ENCODE measurements around the gene RPS5. TPM values are rescaled to one million over a fixed set of nuclear protein-coding genes. Genes with fewer than 3 reads are reported as not detected.

The RPS5 gene
- total RNA-seq, 1 experiment from 2014 or later: 1,400 TPM

GRCh38 chr19:58357481-58358145, 29.5 kb upstream of the RPS5 start:
- Histone ChIP-seq H4K5ac (ENCODE audit: insufficient read length, low read depth, low read length) (no peak overlapping the region), H4K8ac (replicated peaks; ENCODE audit: insufficient read length, low read depth, low read length) (no peak overlapping the region), H4K20me1 (ENCODE audit: control insufficient read depth, insufficient read depth, insufficient read length) (no peaks in the 10 kb centered on the region), H2BK15ac (ENCODE audit: low read depth, low read length) (no peak overlapping the region), H3K27ac (ENCODE audit: insufficient read length, low read depth, low read length) (no peak overlapping the region), H3K4ac (ENCODE audit: low read depth, low read length) (no peak overlapping the region), H3K4me2 (ENCODE audit: insufficient read depth, insufficient read length, low read length) (no peak overlapping the region), H3T11ph (ENCODE audit: low read length) (no peak overlapping the region), H3K23ac (ENCODE audit: insufficient read length, low read depth, low read length) (no peak overlapping the region), H3K23me2 (ENCODE audit: insufficient read length, low read depth, low read length, poor library complexity, severe bottlenecking) (peaks cover 5% of the 10 kb centered on the region), H3K4me1 (ENCODE audit: insufficient read depth, low read length) (no peaks in the 10 kb centered on the region), H4K91ac (ENCODE audit: insufficient read length, low read depth, low read length) (no peak overlapping the region), H3K56ac (ENCODE audit: insufficient read length, low read depth, low read length) (no peak overlapping the region), H2BK5ac (ENCODE audit: insufficient read length, low read length) (no peak overlapping the region), H3K18ac (ENCODE audit: insufficient read length, low read depth, low read length) (no peak overlapping the region), H3K14ac (ENCODE audit: insufficient read depth, low read length) (no peak overlapping the region; the same call in 1 of the 2 replicates), H3K27me3 (ENCODE audit: insufficient read depth, low read length) (no peaks in the 10 kb centered on the region), H2BK12ac (ENCODE audit: insufficient read length, low read depth, low read length) (no peak overlapping the region), H2AK5ac (ENCODE audit: insufficient read length, low read length) (no peak overlapping the region), H3K9me3 (ENCODE audit: control insufficient read depth, low read depth, low read length) (no peaks in the 10 kb centered on the region), H2AFZ (ENCODE audit: low read length) (no peak overlapping the region), H3K9ac (ENCODE audit: extremely low read depth, insufficient read length, low read length) (no peak overlapping the region), H3K79me2 (ENCODE audit: insufficient read depth, low read length) (no peaks in the 10 kb centered on the region), H3K79me1 (ENCODE audit: insufficient read depth, low read depth, low read length, poor library complexity, severe bottlenecking) (no peaks in the 10 kb centered on the region), H2BK120ac (ENCODE audit: low read depth, low read length, poor library complexity, severe bottlenecking) (no peak overlapping the region), H2BK20ac (ENCODE audit: low read depth, low read length, poor library complexity, severe bottlenecking) (no peak overlapping the region)
- no peaks in the 10 kb centered on the region; a peak in 1 of 7 replicates for H3K36me3 Mint-ChIP-seq (ENCODE audit: insufficient read depth in 1 of 3, low read depth in 3 of 3)
- WGBS (ENCODE audit: extremely low coverage, insufficient read length, low lambda C conversion rate): no CpG with 5 or more reads among the region's 19 CpGs
- peaks cover 0 to 8% of the 10 kb centered on the region in 2 experiments; a peak in 3 of 4 replicates for H3K4me1 Mint-ChIP-seq
- peak overlapping the region in 2 of 3 experiments; percentile 61 to 72; a peak in 4 of 7 replicates for H3K27ac Mint-ChIP-seq
- H3K27me3 Mint-ChIP-seq (ENCODE audit: low read depth): no peaks in the 10 kb centered on the region
- no peak overlapping the region for H3K4me3 Mint-ChIP-seq
- peak; percentile 28 for DNase-seq
- H3K9me3 Mint-ChIP-seq: no peaks in the 10 kb centered on the region
- TF ChIP-seq CTCF (conservative IDR thresholded peaks at IDR 0.05): no peak

Measured in H9 (cell line).